ENCODE results near the gene ZNRF2. TPM values are rescaled to one million over a fixed set of nuclear protein-coding genes. Genes with fewer than 3 reads are reported as not detected.

The ZNRF2 gene
- total and polyA plus RNA-seq, 2 donors (not counting 1 experiment from before 2014, with no cell fraction given), result 2.6 to 7.9 TPM

DNA sequence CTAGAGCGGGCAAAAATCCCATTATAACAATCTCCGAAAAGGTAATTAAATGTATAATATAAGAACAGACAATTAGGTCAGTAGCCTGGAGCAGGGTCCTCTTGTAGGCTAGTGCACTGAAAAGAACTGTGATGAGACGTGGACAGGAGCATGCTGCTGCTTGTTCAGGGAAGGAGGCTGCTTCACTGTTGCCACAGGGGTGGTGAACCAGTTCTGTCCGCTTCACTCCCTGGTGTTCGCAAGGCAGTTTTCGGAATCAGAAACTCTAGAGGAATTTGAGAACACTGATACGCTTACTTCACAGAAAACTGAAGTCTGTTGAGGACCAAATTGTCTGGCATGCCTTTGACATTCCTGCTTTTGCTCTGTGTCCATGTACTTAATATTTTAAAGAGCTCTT, 17.4 kb downstream of the ZNRF2 start:
- no peak for TF ChIP-seq EZH2 (IDR thresholded peaks at IDR 0.05; ENCODE audit: low read length, missing control alignments)
- TF ChIP-seq, protein P1, sequence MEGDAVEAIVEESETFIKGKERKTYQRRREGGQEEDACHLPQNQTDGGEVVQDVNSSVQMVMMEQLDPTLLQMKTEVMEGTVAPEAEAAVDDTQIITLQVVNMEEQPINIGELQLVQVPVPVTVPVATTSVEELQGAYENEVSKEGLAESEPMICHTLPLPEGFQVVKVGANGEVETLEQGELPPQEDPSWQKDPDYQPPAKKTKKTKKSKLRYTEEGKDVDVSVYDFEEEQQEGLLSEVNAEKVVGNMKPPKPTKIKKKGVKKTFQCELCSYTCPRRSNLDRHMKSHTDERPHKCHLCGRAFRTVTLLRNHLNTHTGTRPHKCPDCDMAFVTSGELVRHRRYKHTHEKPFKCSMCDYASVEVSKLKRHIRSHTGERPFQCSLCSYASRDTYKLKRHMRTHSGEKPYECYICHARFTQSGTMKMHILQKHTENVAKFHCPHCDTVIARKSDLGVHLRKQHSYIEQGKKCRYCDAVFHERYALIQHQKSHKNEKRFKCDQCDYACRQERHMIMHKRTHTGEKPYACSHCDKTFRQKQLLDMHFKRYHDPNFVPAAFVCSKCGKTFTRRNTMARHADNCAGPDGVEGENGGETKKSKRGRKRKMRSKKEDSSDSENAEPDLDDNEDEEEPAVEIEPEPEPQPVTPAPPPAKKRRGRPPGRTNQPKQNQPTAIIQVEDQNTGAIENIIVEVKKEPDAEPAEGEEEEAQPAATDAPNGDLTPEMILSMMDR (conservative IDR thresholded peaks at IDR 0.05 in 1 of 2, IDR thresholded peaks at IDR 0.05 in 1 of 2; ENCODE audit: low read depth in 1 of 2, low read length in 2 of 2), result no peak
- no peak overlapping the region for H3K4me2 ChIP-seq (ENCODE audit: extremely low read depth, insufficient read depth, low read length)
- H3K27ac ChIP-seq (ENCODE audit: insufficient read depth, low read length), result no peak overlapping the region
- no peaks in the 10 kb centered on the region for H3K4me1 ChIP-seq (ENCODE audit: control insufficient read depth, extremely low read depth, insufficient read depth, low read length)
- no peak overlapping the region for H3K4me3 ChIP-seq (replicated peaks in 1 of 4; ENCODE audit: control extremely low read depth in 1 of 4, insufficient read depth in 1 of 4, low read depth in 3 of 4, low read length in 4 of 4)
- H2AFZ ChIP-seq (ENCODE audit: low read length), result no peak overlapping the region
- H3K27me3 ChIP-seq (ENCODE audit: control insufficient read depth, insufficient read depth, low read length), result no peaks in the 10 kb centered on the region
- H4K20me1 ChIP-seq (ENCODE audit: control insufficient read depth, extremely low read depth, insufficient read depth, low read length), result no peaks in the 10 kb centered on the region
- no peak overlapping the region for H3K9ac ChIP-seq (ENCODE audit: insufficient read depth, low read length)
- no peaks in the 10 kb centered on the region for H3K9me3 ChIP-seq (ENCODE audit: control insufficient read depth, insufficient read depth, low read depth, low read length)
- no peaks in the 10 kb centered on the region for H3K36me3 ChIP-seq (ENCODE audit: control insufficient read depth, insufficient read depth, low read length)
- no peaks in the 10 kb centered on the region for H3K79me2 ChIP-seq (ENCODE audit: control insufficient read depth, insufficient read depth, low read length)
- no peak for DNase-seq (ENCODE audit: low read depth in 2 of 2)

DNA sequence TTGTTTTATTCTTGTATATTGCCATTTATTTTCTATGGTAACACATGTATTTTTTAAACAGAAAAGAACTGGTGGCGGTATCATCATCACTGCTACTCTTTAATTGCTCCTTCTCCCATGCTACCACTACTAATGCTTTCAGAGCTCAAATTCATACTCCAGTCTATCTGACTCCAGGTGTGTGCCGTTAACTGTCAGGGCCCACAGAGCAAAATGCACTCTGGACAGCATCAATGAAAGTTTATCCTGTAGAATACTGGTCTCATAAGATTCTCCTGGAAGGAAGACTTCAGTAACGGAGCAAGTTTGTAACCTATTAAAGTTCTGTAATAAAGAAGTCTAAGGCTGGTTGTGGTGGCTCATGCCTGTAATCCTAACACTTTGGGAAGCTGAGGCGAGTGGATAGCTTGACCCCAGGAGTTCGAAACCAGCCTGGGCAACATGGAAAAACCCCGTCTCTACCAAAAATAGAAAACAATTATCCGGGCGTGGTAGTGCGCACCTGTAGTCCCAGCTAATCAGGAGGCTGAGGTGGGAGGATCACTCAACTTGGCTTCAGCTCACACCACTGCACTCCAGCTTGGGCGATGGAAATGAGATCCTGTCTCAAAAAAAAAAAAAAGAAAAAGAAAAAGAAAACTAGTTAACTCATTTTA, 18.4 kb downstream of the ZNRF2 start:
- Histone ChIP-seq H4K20me1 (ENCODE audit: control insufficient read depth, extremely low read depth, insufficient read depth, low read length) (no peaks in the 10 kb centered on the region), H3K9ac (ENCODE audit: insufficient read depth, low read length) (no peak overlapping the region), H3K36me3 (ENCODE audit: control insufficient read depth, insufficient read depth, low read length) (no peaks in the 10 kb centered on the region), H3K79me2 (ENCODE audit: control insufficient read depth, insufficient read depth, low read length) (no peaks in the 10 kb centered on the region), H3K4me1 (ENCODE audit: control insufficient read depth, extremely low read depth, insufficient read depth, low read length) (no peaks in the 10 kb centered on the region), H2AFZ (ENCODE audit: low read length) (no peak overlapping the region), H3K9me3 (ENCODE audit: control insufficient read depth, insufficient read depth, low read depth, low read length) (no peaks in the 10 kb centered on the region), H3K27ac (ENCODE audit: insufficient read depth, low read length) (no peak overlapping the region), H3K4me3 (replicated peaks in 1 of 4; ENCODE audit: control extremely low read depth in 1 of 4, insufficient read depth in 1 of 4, low read depth in 3 of 4, low read length in 4 of 4) (no peak overlapping the region), H3K27me3 (ENCODE audit: control insufficient read depth, insufficient read depth, low read length) (no peaks in the 10 kb centered on the region), H3K4me2 (ENCODE audit: extremely low read depth, insufficient read depth, low read length) (no peak overlapping the region)
- DNase-seq (ENCODE audit: low read depth in 2 of 2), result no peak
- TF ChIP-seq, protein P1 (conservative IDR thresholded peaks at IDR 0.05 in 1 of 2, IDR thresholded peaks at IDR 0.05 in 1 of 2; ENCODE audit: low read depth in 1 of 2, low read length in 2 of 2), result no peak
- TF ChIP-seq EZH2 (IDR thresholded peaks at IDR 0.05; ENCODE audit: low read length, missing control alignments), result no peak

DNA sequence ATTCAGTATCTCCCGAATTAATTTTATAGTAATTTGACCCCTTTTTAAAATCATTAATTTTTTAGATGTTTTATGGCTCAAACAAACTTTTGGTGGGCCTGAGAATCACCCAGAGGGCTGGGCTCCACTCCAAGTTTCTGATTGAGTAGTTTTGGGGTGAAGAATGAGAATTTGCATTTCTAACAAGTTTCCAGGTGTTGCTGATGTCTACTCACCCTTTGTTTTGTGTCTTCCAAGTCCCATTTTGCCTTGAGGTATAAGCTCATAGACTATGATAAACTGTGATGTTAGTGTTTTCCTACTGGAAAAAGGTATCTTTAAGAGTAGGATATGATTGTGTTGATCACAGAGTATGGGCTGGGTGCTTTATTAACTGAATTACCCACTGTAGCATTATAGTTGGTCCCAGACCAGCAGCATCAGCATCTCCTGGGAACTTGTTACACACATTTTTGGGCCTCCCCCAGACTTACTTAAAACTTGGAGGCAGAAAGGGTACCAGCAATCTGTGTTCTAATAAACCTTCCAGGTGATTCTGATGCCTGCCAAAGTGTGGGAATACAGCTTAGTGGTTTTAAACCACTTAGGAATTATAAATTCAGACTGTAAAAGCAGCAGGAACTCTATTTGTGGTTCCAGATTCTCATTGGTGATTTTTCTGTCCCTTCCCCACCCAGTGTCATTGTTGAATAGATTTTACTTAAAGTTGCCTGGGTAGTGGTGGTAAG, 19.1 kb downstream of the ZNRF2 start:
- Histone ChIP-seq H3K9ac (ENCODE audit: insufficient read depth, low read length) (no peak overlapping the region), H3K27ac (ENCODE audit: insufficient read depth, low read length) (no peak overlapping the region), H4K20me1 (ENCODE audit: control insufficient read depth, extremely low read depth, insufficient read depth, low read length) (no peaks in the 10 kb centered on the region), H3K36me3 (ENCODE audit: control insufficient read depth, insufficient read depth, low read length) (no peaks in the 10 kb centered on the region), H3K79me2 (ENCODE audit: control insufficient read depth, insufficient read depth, low read length) (no peaks in the 10 kb centered on the region), H3K27me3 (ENCODE audit: control insufficient read depth, insufficient read depth, low read length) (no peaks in the 10 kb centered on the region), H3K9me3 (ENCODE audit: control insufficient read depth, insufficient read depth, low read depth, low read length) (no peaks in the 10 kb centered on the region), H3K4me3 (replicated peaks in 1 of 4; ENCODE audit: control extremely low read depth in 1 of 4, insufficient read depth in 1 of 4, low read depth in 3 of 4, low read length in 4 of 4) (no peak overlapping the region), H2AFZ (ENCODE audit: low read length) (no peak overlapping the region), H3K4me1 (ENCODE audit: control insufficient read depth, extremely low read depth, insufficient read depth, low read length) (no peaks in the 10 kb centered on the region), H3K4me2 (ENCODE audit: extremely low read depth, insufficient read depth, low read length) (no peak overlapping the region)
- TF ChIP-seq, protein P1 (conservative IDR thresholded peaks at IDR 0.05 in 1 of 2, IDR thresholded peaks at IDR 0.05 in 1 of 2; ENCODE audit: low read depth in 1 of 2, low read length in 2 of 2), result no peak
- no peak for TF ChIP-seq EZH2 (IDR thresholded peaks at IDR 0.05; ENCODE audit: low read length, missing control alignments)
- no peak for DNase-seq (ENCODE audit: low read depth in 2 of 2)

All from fibroblast of lung (primary cell).